ENCODE results near the gene ATP8A2.
"Not testable (repeated sequence)": the region's sequence is repeated elsewhere in the genome, so short reads cannot be mapped to it uniquely, and the experiment has no call there.

Gene ATP8A2

DNA sequence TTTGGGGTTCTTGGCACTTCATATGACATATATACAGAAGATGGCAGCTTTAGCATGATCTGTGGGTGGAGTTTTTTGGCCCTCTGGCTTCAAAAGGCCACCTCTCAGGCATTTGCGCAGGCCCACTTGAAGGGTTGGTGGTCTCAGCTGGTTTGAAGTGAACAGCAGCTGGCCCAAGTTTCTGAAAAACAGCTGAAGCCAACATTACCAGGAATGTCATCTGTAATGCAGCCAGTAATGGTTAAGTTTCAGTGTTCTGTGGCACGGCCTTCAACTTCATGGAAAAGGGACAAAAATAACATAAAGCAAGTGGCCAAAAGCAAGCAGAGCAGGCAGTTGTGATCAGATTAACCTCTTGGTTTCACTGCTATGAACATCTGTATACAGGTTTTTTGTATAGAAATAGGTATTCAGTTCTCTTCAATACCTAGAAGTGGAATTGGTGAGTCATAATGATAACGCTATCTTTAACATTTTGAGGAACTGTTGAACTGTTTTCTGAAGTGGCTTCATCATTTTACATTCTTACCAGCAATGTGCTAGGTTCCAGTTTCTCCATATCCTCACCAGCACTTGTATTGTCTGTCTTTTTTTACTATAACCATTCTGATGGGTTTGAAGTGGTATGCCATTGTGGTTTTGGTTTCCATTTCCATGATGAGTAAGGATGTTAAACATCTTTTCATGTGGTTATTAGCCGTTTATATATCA is 434.6 kb downstream of the ATP8A2 start:
- no peak for DNase-seq (ENCODE audit: low spot score)

DNA sequence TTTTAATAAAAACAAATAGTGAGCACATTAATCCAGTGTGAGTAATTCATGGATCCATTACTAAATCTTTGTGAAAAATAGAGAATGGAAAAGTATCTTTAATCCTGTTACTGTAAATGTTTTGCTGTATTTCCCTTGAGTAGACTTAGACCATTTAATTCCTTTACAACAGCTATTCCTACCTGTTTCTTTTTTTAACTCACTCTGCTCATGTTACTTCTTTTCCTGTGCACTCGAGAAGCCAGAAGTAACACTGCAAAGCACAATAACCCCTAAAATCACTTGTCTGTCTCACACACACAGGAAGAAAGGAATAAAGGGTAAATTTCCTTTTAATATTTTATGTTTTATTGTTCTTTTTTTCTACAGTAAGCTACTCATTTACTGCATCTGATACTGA is 435.8 kb downstream of the ATP8A2 start:
- no peak for DNase-seq (ENCODE audit: low spot score)

GRCh38 chr13:25811506-25811905 is 439.7 kb downstream of the ATP8A2 start:
- DNase-seq (ENCODE audit: low spot score): no peak

DNA sequence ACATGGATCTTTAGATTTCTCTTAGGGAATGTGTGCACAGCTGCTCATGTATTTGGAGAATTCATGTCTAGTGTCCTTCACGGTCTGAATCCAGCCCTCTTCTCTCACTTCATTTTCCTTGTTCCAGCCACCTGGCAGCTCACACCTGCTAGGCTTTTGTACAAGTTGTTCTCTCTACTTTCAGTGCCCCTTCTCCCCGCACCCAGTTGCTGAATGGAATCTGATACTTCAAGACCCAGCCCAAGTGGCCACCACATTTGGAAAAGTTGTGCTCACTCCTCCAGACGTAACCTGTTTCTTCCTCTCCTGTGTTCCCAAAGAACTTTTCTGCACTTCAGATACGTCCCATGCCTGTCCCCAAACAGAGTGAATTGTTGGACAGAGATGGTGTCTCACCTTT is 444.5 kb downstream of the ATP8A2 start:
- DNase-seq (ENCODE audit: low spot score): no peak

DNA sequence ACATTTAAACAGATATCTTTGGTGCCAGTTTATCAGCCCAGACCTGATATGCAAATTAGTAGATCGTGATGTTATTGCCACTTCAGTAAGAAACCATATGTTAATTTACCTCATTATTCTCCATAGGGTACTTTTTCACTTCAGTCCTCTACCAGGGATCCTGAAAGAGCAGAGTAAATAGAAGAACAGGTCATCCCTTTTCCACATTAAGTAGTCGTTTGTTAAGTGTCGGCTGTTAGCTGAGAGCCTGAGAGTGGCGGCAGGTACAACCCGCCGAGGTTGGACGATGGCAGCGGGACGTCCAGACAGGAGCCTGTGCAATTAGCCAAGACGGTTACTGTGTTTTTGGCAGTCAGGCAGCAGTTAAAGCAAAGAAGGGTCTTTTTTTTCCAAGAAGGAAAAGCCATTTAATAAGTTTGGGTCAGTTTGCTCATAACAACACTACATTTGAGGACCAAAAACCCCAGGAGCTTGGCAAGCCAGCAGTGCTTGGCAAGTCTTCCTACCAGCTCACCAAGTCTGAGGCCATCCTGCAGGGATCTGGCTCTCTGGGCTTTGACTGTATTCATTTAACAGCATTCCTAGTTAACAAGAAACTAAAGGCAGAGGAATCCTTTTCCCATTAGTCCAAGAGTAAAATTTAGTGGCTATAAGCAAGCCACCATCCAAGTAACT is 448.2 kb downstream of the ATP8A2 start:
- peak; percentile 80 for DNase-seq (ENCODE audit: low spot score)

DNA sequence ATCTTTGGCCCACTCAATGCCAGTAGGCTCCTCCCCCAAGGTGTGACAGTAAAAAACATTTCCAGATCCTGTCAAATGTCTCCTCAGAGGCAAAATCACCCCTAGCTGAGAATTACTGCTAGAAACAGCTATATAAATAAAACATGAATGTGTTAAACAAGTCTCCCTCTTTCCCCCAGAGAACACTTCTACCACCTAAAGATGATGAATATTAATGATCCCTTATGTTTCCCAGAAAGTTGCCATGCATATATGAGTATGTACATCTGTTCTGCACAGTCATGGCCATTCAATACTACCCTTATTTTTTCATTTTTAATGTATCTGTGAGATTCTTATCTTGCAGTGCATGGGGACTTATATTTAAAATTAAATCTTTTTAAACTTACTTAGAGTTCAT is 450.0 kb downstream of the ATP8A2 start:
- DNase-seq (ENCODE audit: low spot score): no peak

DNA sequence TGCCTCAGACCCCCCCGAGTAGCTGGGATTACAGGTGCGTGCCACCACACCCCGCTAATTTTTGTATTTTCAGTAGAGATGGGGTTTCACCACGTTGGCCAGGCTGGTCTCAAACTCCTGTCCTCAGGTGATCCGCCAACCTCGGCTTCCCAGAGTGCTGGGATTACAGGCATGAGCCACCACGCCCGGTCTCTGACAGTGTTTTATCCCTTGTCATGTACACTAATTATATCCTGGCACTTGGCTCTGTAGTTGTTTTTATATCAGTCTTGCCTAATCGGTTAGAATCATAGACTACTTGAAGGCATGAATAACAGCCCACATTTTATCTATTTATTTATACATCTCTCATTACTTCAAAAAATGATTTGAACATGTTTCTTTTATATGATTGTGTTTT is 455.4 kb downstream of the ATP8A2 start:
- not testable (repeated sequence) for DNase-seq (ENCODE audit: low spot score)

DNA sequence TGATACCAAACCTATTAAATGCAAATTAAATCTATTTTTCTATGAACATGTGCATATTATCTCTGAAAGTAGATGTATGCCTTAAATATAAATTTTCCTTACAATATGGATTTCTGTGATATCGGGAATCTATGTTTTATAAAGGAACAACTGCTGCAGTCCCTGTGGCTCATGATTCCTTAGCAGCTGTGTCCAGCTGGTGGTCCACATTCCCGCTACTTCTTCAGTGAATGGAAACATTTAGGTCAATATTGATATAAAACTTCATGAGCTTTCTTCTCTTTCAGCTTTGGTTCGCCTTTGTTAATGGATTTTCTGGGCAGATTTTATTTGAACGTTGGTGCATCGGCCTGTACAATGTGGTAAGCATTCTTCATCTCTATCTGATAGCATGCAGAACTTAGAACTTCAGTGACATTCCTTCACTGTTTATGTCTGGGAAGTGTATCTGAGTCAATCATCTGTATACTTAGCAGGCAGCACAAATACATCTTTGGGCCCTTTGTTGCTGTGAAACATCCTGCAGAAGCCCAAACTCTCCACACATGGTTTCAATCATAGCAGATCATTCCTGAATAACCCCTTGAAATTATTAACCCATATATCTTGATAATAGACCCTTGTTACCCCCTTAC is 456.2 kb downstream of the ATP8A2 start:
- DNase-seq (ENCODE audit: low spot score): no peak

DNA sequence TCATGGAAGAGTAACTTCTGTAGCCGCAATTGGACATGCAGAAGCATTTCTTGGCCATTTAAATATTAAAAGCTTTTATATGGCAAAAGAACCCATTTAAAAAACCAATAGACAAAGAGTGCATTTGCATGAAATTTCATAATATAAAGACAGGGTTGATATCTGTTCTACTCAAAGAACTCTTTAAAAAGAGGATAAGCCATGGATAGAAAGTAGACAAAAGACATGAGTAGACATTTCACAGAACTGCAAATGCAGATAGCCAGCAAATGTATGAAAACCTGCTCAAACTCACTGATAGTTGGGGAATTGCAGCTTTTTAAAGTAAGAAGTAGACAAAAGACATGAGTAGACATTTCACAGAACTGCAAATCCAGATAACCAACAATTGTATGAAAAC is 462.0 kb downstream of the ATP8A2 start:
- no peak for DNase-seq (ENCODE audit: low spot score)

DNA sequence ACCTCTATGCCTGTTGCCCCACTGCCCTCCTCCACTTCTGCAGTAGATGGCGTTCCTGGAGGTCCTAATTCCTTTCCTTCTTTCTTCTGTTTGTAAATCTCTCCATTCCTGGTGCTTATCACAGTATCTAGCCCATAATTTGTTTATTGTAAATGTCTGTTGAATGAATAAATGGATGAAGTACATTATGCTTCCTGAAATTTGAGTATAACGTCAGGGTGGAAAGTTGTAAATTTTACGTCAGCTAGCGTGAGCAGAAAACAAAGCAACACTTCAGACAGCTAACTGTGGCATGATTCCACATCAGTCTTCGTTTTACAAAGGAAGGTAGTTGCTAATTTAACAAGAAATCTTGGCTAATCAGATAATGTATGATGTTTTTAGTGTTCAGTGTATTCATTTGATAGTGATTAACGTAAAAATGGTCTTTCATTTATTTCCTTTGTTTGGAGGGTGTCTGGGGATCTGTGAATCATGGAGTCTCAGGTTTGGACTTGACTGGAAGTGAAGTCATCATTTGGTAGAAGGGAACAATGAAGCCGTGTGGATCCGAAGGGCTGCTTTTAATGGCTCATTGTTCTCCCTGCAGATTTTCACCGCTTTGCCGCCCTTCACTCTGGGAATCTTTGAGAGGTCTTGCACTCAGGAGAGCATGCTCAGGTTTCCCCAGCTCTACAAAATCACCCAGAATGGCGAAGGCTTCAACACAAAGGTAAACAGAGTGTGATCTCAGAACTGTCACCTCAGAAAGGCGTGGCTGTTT is 465.0 kb downstream of the ATP8A2 start:
- DNase-seq (ENCODE audit: low spot score): no peak

DNA sequence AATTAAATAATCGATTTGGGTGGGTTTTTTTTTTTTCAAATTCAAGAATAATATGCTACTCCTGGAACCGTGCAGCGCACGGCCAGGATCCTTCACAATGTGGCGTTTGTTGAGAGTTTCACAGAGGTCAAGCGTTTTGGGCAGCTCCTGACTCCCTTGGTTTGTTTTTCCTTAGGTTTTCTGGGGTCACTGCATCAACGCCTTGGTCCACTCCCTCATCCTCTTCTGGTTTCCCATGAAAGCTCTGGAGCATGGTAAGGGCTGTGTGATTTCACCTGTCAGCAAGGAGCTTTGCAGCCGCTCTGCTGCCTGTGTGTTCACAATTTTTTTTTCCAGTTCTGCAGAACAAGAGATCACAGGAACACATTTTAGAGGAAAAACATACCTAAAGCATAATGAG is 467.6 kb downstream of the ATP8A2 start:
- DNase-seq (ENCODE audit: low spot score): no peak

DNA sequence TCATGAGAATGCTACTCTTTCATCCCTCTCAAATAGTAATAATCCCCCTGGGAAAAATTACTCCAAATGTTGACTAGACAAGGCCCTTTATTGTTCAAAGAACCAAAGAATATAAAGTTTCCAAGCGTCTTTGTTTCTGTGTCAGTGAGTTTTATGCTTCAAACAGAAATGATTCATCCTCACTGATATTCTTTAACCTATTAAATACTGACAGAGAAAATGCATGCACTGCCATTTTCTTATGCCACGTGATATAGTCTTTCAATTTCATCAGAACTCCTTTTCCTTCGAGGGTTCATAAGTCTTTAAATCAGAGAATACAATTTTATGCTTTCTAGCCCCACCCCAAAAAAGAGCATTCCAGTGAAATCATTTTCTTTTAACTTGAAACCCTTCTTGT is 468.5 kb downstream of the ATP8A2 start:
- no peak for DNase-seq (ENCODE audit: low spot score)

DNA sequence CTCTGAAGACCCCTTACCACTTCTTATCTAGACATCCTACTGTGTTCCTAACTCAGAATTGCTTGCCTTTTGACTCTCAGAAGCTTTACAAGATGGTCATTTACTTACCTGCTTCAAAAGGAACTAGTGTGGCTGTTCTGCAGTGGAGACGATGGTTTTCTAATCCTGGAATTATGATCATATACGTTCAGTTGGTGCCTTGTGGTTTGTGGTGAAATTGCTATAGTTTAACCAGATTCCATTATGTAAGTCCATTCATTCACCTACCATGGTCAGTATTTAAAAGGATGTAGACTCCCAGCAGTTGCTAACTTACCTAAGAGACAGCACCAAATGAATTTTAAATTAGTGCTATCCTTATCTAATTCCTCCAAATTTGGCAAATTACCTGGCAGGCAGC is 469.2 kb downstream of the ATP8A2 start:
- DNase-seq (ENCODE audit: low spot score): no peak

GRCh38 chr13:25843692-25844091 is 471.9 kb downstream of the ATP8A2 start:
- no peak for DNase-seq (ENCODE audit: low spot score)

GRCh38 chr13:25844559-25845434 is 473.0 kb downstream of the ATP8A2 start:
- DNase-seq (ENCODE audit: low spot score): no peak

DNA sequence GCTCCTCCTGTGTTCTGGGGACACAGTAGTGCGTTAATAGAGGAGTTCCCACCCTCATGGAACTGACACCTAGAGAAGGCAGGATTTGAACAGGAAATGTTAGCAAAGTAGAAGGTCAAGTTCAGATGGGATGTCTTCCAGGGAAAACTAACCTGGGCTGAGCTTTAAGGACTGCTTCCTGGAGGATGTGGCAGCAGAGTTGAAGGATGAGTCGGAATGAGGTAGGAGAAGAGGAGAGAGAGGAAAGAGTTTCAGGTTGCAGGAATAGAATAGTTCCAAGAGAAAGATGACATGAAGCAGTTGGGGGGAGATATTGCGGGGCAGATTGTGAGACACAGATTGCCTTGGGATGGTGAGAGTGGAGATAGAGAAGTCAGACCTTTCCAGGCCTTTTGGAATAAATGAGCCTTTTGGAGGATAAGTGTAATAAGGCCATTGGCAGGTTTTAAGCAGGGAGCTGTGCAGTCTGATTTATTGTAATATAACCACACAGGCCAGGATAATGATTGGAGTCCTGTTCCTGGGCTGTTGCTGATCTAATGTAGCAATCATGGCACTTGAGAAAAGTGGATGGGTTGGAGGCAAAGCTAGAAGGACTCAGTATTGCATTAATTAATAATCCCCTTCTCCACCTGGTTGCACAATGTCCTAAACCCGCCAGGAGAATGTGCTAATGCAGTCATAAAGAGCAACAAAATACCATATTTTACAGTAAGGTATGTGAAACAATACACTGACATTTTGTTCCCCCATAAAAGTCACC is 474.6 kb downstream of the ATP8A2 start:
- DNase-seq (ENCODE audit: low spot score): no peak

DNA sequence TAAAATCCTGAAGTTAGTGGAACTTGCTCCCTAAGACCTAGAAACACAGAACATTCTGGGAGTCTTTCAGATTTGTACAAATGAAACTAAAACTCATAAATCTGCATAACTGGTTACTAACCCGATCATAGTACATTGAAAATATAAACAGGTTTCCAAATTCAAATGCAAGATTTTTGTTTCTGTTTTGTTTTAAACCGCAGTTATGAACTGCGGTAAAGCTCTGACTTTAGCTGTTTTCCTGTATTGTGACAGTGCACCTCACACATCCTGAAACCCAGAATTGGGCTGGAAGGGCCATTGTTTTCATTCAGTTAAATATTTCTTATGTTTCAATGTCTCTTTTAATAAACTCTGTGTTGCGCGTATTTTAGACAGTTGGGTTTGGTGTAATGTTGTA is 475.4 kb downstream of the ATP8A2 start:
- DNase-seq (ENCODE audit: low spot score): no peak

- DNase-seq (ENCODE audit: low spot score): no peak
These were observed 476.2 kb downstream of the ATP8A2 start for GRCh38 chr13:25847635-25848626.
